Naive thymus-derived CD4-positive, alpha-beta T cell (primary cell): Measurements from ENCODE around the gene NR3C2. TPM values are rescaled to one million over a fixed set of nuclear protein-coding genes. Genes with fewer than 3 reads are reported as not detected.

Source experiments
- ATAC-seq: fragments of 150-1000 bp; cut with Tn5 transposase; 2 replicates; pipeline ENCODE4 v1.10.0; 2021; ENCODE audit warnings: mild to moderate bottlenecking, moderate library complexity
- CTCF ChIA-PET: fragments of 350-600 bp; sonication (Branson Sonifier 250); formaldehyde crosslinking; loops from one replicate; lab custom pipeline; 2021; ENCODE audit warnings: antibody characterized with exemption; lab: Charles Lee
- POLR2A ChIA-PET: fragments of 350-600 bp; sonication (Branson Sonifier 250); formaldehyde crosslinking; loops from one replicate; lab custom pipeline; 2021; ENCODE audit warnings: antibody characterized with exemption, inconsistent platforms; lab: Charles Lee
- DNase-seq, 9 donors: peaks; one replicate each; pipeline versions ENCODE4 v3.0.0 to v3.0.0-alpha.2; 2020 to 2022; ENCODE audit warnings: mixed read lengths in 1 of 9
- H3K27ac ChIP-seq: one replicate; pipeline ENCODE4 v1.7.0; 2013; ENCODE audit warnings: mild to moderate bottlenecking, low read depth, low read length, moderate library complexity
- H3K27me3 ChIP-seq, 2 donors: one replicate each; pipeline ENCODE4 v1.7.0; 2013; ENCODE audit warnings: low read length in 2 of 2, mild to moderate bottlenecking in 2 of 2, moderate library complexity in 2 of 2; ENCODE audit not compliant: control insufficient read depth in 2 of 2, insufficient read depth in 2 of 2
- H3K36me3 ChIP-seq, 3 experiments: 1 replicate in 2 of 3; 2 replicates in 1 of 3; pipeline ENCODE4 v1.7.0; 2013; ENCODE audit warnings: low read length in 3 of 3, mild to moderate bottlenecking in 3 of 3, moderate library complexity in 1 of 3; ENCODE audit not compliant: insufficient read depth in 3 of 3, control insufficient read depth in 2 of 3
- H3K4me1 ChIP-seq, 2 donors: one replicate each; pipeline ENCODE4 v1.7.0; 2013; ENCODE audit warnings: low read length in 2 of 2, mild to moderate bottlenecking in 2 of 2, moderate library complexity in 1 of 2; ENCODE audit not compliant: control insufficient read depth in 2 of 2, insufficient read depth in 2 of 2
- H3K4me3 ChIP-seq: 2 replicates; pipeline ENCODE4 v1.7.0; 2013; ENCODE audit warnings: mild to moderate bottlenecking, low read length
- H3K9me3 ChIP-seq, 3 experiments: 1 replicate in 2 of 3; 2 replicates in 1 of 3; pipeline ENCODE4 v1.7.0; 2013; ENCODE audit warnings: low read length in 3 of 3; ENCODE audit not compliant: control insufficient read depth in 2 of 3
- H3K27ac Mint-ChIP-seq, 9 donors: one replicate each; pipeline ENCODE4 v1.8.0; 2020 to 2022; ENCODE audit warnings: mixed read lengths in 9 of 9, mild to moderate bottlenecking in 8 of 9, moderate library complexity in 5 of 9, inconsistent platforms in 2 of 9
- H3K27me3 Mint-ChIP-seq, 5 donors: one replicate each; pipeline ENCODE4 v1.8.0; 2021 to 2022; ENCODE audit warnings: mixed read lengths in 5 of 5, mild to moderate bottlenecking in 1 of 5
- H3K36me3 Mint-ChIP-seq, 5 donors: one replicate each; pipeline ENCODE4 v1.8.0; 2020 to 2022; ENCODE audit warnings: mixed read lengths in 5 of 5, mild to moderate bottlenecking in 3 of 5, inconsistent platforms in 1 of 5
- H3K4me1 Mint-ChIP-seq, 7 donors: one replicate each; pipeline ENCODE4 v1.8.0; 2020 to 2022; ENCODE audit warnings: mixed read lengths in 7 of 7, mild to moderate bottlenecking in 3 of 7, inconsistent platforms in 1 of 7
- H3K4me3 Mint-ChIP-seq, 10 donors: one replicate each; pipeline ENCODE4 v1.8.0; 2020 to 2022; ENCODE audit warnings: mild to moderate bottlenecking in 10 of 10, mixed read lengths in 10 of 10, moderate library complexity in 6 of 10, inconsistent platforms in 2 of 10
- H3K9me3 Mint-ChIP-seq, 11 donors: one replicate each; pipeline ENCODE4 v1.8.0; 2020 to 2022; ENCODE audit warnings: mixed read lengths in 11 of 11, mild to moderate bottlenecking in 4 of 11, inconsistent platforms in 1 of 11, moderate library complexity in 1 of 11
- intact Hi-C, 2 donors: fragments of 100-400 bp; cut with micrococcal nuclease; formaldehyde crosslinking; loops; one replicate each; pipeline ENCODE4 v1.15.1; 2023
- polyA plus RNA-seq, 2 donors: library from polyadenylated mRNA; unstranded; fragments of 300-500 nt; fragmentation: Illumina TruSeq; gene quantifications; one replicate each; pipeline ENCODE4 v1.2.3, GENCODE V29; 2021
- total RNA-seq, 6 experiments: library from RNA in 5 of 6; stranded (reverse) in 5 of 6; gene quantifications; 1 replicate in 5 of 6; 2 replicates in 1 of 6; pipeline ENCODE4 v1.2.3 and lab custom pipeline; 2021 to 2026

The NR3C2 gene
- total and polyA plus RNA-seq, 7 experiments from 2014 or later: 2.2 to 55.2 (median 38.6) TPM

- POLR2A ChIA-PET: no interaction called here
Observed at GRCh38 chr4:148278310-148278709, 163.9 kb downstream of the NR3C2 start.

DNA sequence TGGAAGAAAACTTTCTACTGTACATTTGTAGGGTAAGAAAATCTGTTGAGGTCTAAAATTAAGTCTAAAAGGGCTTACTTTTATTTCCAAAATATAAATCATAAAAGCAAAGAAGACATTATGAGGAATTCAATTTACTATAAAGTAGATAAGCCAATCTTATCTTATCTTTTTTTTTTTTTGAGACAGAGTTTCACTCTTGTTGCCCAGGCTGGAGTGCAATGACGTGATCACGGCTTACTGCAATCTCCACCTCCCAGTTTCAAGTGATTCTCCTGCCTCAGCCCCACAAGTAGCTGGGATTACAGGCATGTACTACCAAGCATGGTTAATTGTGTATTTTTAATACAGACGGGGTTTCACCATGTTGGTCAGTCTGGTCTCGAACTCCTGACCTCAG lies 166.9 kb downstream of the NR3C2 start:
- H3K9me3 Mint-ChIP-seq: no peaks in the 10 kb centered on the region
- intact Hi-C loops: no loop called here
- H3K36me3 ChIP-seq: no peaks in the 10 kb centered on the region
- no peak for ATAC-seq
- H3K9me3 ChIP-seq: no peaks in the 10 kb centered on the region
- POLR2A ChIA-PET: no interaction called here
- no peak overlapping the region for H3K27ac ChIP-seq
- peaks cover 0 to 14% (median 6%) of the 10 kb centered on the region in 5 donors for H3K36me3 Mint-ChIP-seq
- CTCF ChIA-PET: no interaction called here
- H3K27ac Mint-ChIP-seq: no peak overlapping the region
- H3K4me3 Mint-ChIP-seq: no peak overlapping the region
- H3K4me1 ChIP-seq: no peaks in the 10 kb centered on the region
- H3K27me3 Mint-ChIP-seq: no peaks in the 10 kb centered on the region
- no peak overlapping the region for H3K4me3 ChIP-seq
- DNase-seq: no peak
- no peaks in the 10 kb centered on the region for H3K27me3 ChIP-seq
- H3K4me1 Mint-ChIP-seq: peaks cover 0 to 72% (median 54%) of the 10 kb centered on the region in 7 donors

More at GRCh38 chr4:148278310-148278709, 163.9 kb downstream of the NR3C2 start:
- Mint-ChIP-seq H3K27me3 (no peaks in the 10 kb centered on the region), H3K4me3 (peak overlapping the region in 1 of 10 donors; percentile 23), H3K9me3 (no peaks in the 10 kb centered on the region), H3K36me3 (peaks cover 0 to 19% (median 8%) of the 10 kb centered on the region in 5 donors), H3K27ac (no peak overlapping the region), H3K4me1 (peaks cover 0 to 62% (median 35%) of the 10 kb centered on the region in 7 donors)
- no peak overlapping the region for H3K4me3 ChIP-seq
- no peaks in the 10 kb centered on the region for H3K9me3 ChIP-seq
- no peaks in the 10 kb centered on the region for H3K27me3 ChIP-seq
- H3K36me3 ChIP-seq: no peaks in the 10 kb centered on the region
- no peaks in the 10 kb centered on the region for H3K4me1 ChIP-seq
- intact Hi-C loops: no loop called here
- CTCF ChIA-PET: no interaction called here
- ATAC-seq: no peak
- H3K27ac ChIP-seq: no peak overlapping the region
- DNase-seq: no peak

GRCh38 chr4:148273501-148273986 lies 168.7 kb downstream of the NR3C2 start:
- H3K4me3 ChIP-seq: no peak overlapping the region
- DNase-seq (no peak), ATAC-seq (no peak)
- Mint-ChIP-seq H3K4me1 (peaks cover 0 to 70% (median 57%) of the 10 kb centered on the region in 7 donors), H3K27ac (peak overlapping the region in 2 of 9 donors; percentile 27 to 55), H3K4me3 (peak overlapping the region in 1 of 10 donors; percentile 12), H3K36me3 (peaks cover 0 to 20% (median 6%) of the 10 kb centered on the region in 5 donors), H3K27me3 (no peaks in the 10 kb centered on the region), H3K9me3 (no peaks in the 10 kb centered on the region)
- H3K9me3 ChIP-seq: no peaks in the 10 kb centered on the region
- intact Hi-C loops: no loop called here
- H3K36me3 ChIP-seq: no peaks in the 10 kb centered on the region
- H3K4me1 ChIP-seq: no peaks in the 10 kb centered on the region
- POLR2A ChIA-PET: no interaction called here
- CTCF ChIA-PET: no interaction called here
- H3K27me3 ChIP-seq: no peaks in the 10 kb centered on the region
- no peak overlapping the region for H3K27ac ChIP-seq

GRCh38 chr4:148271166-148271565 lies 171.0 kb downstream of the NR3C2 start:
- Mint-ChIP-seq H3K4me3 (no peak overlapping the region), H3K27me3 (no peaks in the 10 kb centered on the region), H3K4me1 (peaks cover 0 to 64% (median 51%) of the 10 kb centered on the region in 7 donors), H3K27ac (peak overlapping the region in 2 of 9 donors; percentile 12 to 14), H3K36me3 (peaks cover 0 to 26% (median 10%) of the 10 kb centered on the region in 5 donors), H3K9me3 (no peaks in the 10 kb centered on the region)
- H3K4me3 ChIP-seq: no peak overlapping the region
- no peak overlapping the region for H3K27ac ChIP-seq
- no peak for ATAC-seq
- CTCF ChIA-PET: no interaction called here
- H3K36me3 ChIP-seq: no peaks in the 10 kb centered on the region
- intact Hi-C loops: no loop called here
- DNase-seq: no peak
- no peaks in the 10 kb centered on the region for H3K9me3 ChIP-seq
- no peaks in the 10 kb centered on the region for H3K4me1 ChIP-seq
- POLR2A ChIA-PET: no interaction called here
- H3K27me3 ChIP-seq: no peaks in the 10 kb centered on the region

- Histone ChIP-seq H3K27ac (no peak overlapping the region), H3K27me3 (no peaks in the 10 kb centered on the region), H3K4me1 (no peaks in the 10 kb centered on the region), H3K36me3 (no peaks in the 10 kb centered on the region), H3K9me3 (no peaks in the 10 kb centered on the region), H3K4me3 (no peak overlapping the region)
- intact Hi-C loops: no loop called here
- H3K4me3 Mint-ChIP-seq: peak overlapping the region in 1 of 10 donors; percentile 4
- H3K27ac Mint-ChIP-seq: peak overlapping the region in 1 of 9 donors; percentile 12
- POLR2A ChIA-PET: no interaction called here
- CTCF ChIA-PET: no interaction called here
- H3K4me1 Mint-ChIP-seq: peaks cover 0 to 64% (median 49%) of the 10 kb centered on the region in 7 donors
- H3K27me3 Mint-ChIP-seq: no peaks in the 10 kb centered on the region
- peaks cover 0 to 28% (median 10%) of the 10 kb centered on the region in 5 donors for H3K36me3 Mint-ChIP-seq
- DNase-seq (no peak), ATAC-seq (no peak)
- no peaks in the 10 kb centered on the region for H3K9me3 Mint-ChIP-seq
Observed at GRCh38 chr4:148270630-148271029, 171.6 kb downstream of the NR3C2 start.

- Mint-ChIP-seq H3K4me1 (peaks cover 0 to 63% (median 48%) of the 10 kb centered on the region in 7 donors), H3K4me3 (no peak overlapping the region), H3K36me3 (peaks cover 0 to 25% (median 10%) of the 10 kb centered on the region in 5 donors), H3K27ac (no peak overlapping the region), H3K9me3 (peaks cover 0 to 1% (median 0%) of the 10 kb centered on the region in 11 donors), H3K27me3 (no peaks in the 10 kb centered on the region)
- H3K27ac ChIP-seq: no peak overlapping the region
- H3K36me3 ChIP-seq: no peaks in the 10 kb centered on the region
- no peak for DNase-seq
- H3K27me3 ChIP-seq: no peaks in the 10 kb centered on the region
- CTCF ChIA-PET: no interaction called here
- ATAC-seq: no peak
- H3K9me3 ChIP-seq: no peaks in the 10 kb centered on the region
- no peak overlapping the region for H3K4me3 ChIP-seq
- intact Hi-C loops: loop anchor here in 1 of 2 donors (1.0 kb wide), 1 partner anchor 8 kb away; no protein-coding TSS in a partner anchor
- POLR2A ChIA-PET: no interaction called here
- H3K4me1 ChIP-seq: no peaks in the 10 kb centered on the region
Observed at GRCh38 chr4:148268835-148269234, 173.4 kb downstream of the NR3C2 start.

DNA sequence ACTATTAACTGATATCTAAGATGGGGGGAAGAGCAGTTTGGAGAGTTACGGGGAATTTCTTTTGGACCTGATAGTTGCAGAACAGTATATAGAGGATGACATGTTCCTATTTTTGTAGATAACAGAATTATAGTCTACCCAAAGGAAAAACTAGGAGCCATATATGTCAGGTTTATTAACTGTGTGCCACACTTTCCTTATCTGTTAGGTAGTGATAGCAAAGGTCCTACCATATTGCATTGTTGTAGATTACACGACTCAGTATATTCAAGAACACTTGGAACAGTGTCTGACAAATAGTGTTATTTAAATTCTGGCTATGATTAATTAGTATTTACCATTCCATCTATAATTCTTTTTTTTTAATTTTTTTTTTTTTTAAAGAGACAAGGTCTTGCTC lies 175.3 kb downstream of the NR3C2 start:
- DNase-seq (no peak), ATAC-seq (no peak)
- H3K9me3 ChIP-seq: no peaks in the 10 kb centered on the region
- H3K4me3 ChIP-seq: no peak overlapping the region
- H3K4me1 Mint-ChIP-seq: peaks cover 0 to 64% (median 47%) of the 10 kb centered on the region in 7 donors
- CTCF ChIA-PET: no interaction called here
- peaks cover 0 to 38% (median 12%) of the 10 kb centered on the region in 5 donors for H3K36me3 Mint-ChIP-seq
- no peaks in the 10 kb centered on the region for H3K4me1 ChIP-seq
- no peak overlapping the region for H3K27ac ChIP-seq
- H3K9me3 Mint-ChIP-seq: peaks cover 0 to 13% (median 0%) of the 10 kb centered on the region in 11 donors
- H3K27me3 ChIP-seq: no peaks in the 10 kb centered on the region
- no peak overlapping the region for H3K27ac Mint-ChIP-seq
- POLR2A ChIA-PET: no interaction called here
- no peaks in the 10 kb centered on the region for H3K27me3 Mint-ChIP-seq
- no peaks in the 10 kb centered on the region for H3K36me3 ChIP-seq
- H3K4me3 Mint-ChIP-seq: no peak overlapping the region
- intact Hi-C loops: no loop called here
